ENCODE data around the gene DCDC2C. TPM values are rescaled to one million over a fixed set of nuclear protein-coding genes. Genes with fewer than 3 reads are reported as not detected.

The DCDC2C gene
- total and polyA plus RNA-seq, 2 donors from 2014 or later: not detected

GRCh38 chr2:3752376-3752775 lies 49.0 kb downstream of the DCDC2C start:
- Histone ChIP-seq H3K36me3 (ENCODE audit: control insufficient read depth in 2 of 3, insufficient read depth in 3 of 3, low read length in 3 of 3) (no peaks in the 10 kb centered on the region), H3K27ac (ENCODE audit: low read depth in 2 of 2, low read length in 2 of 2) (no peak overlapping the region), H3K27me3 (ENCODE audit: control insufficient read depth, insufficient read depth, low read length) (no peaks in the 10 kb centered on the region), H3K4me1 (ENCODE audit: control insufficient read depth in 2 of 3, insufficient read depth in 2 of 3, low read depth in 1 of 3, low read length in 3 of 3) (peaks cover 0 to 2% (median 0%) of the 10 kb centered on the region in 3 donors), H3K9ac (ENCODE audit: low read length in 3 of 3) (no peak overlapping the region), H3K9me3 (ENCODE audit: control insufficient read depth in 2 of 3, insufficient read depth in 1 of 3, low read length in 3 of 3) (no peaks in the 10 kb centered on the region), H3K4me3 (ENCODE audit: low read length in 3 of 3) (no peak overlapping the region)
- TF ChIP-seq CTCF (IDR thresholded peaks at IDR 0.05; ENCODE audit: borderline replicate concordance, extremely low read depth, insufficient read depth): no peak
- no peak for DNase-seq
- intact Hi-C loops (cut with DNase I): no loop called here
- no peak for FAIRE-seq

GRCh38 chr2:3753561-3753960 lies 50.2 kb downstream of the DCDC2C start:
- no peak overlapping the region for H3K4me3 ChIP-seq (ENCODE audit: low read length in 3 of 3)
- H3K4me1 ChIP-seq (ENCODE audit: control insufficient read depth in 2 of 3, insufficient read depth in 2 of 3, low read depth in 1 of 3, low read length in 3 of 3): peaks cover 0 to 2% (median 0%) of the 10 kb centered on the region in 3 donors
- intact Hi-C loops (cut with DNase I): no loop called here
- no peaks in the 10 kb centered on the region for H3K9me3 ChIP-seq (ENCODE audit: control insufficient read depth in 2 of 3, insufficient read depth in 1 of 3, low read length in 3 of 3)
- no peak overlapping the region for H3K27ac ChIP-seq (ENCODE audit: low read depth in 2 of 2, low read length in 2 of 2)
- H3K27me3 ChIP-seq (ENCODE audit: control insufficient read depth, insufficient read depth, low read length): no peaks in the 10 kb centered on the region
- no peak overlapping the region for H3K9ac ChIP-seq (ENCODE audit: low read length in 3 of 3)
- no peaks in the 10 kb centered on the region for H3K36me3 ChIP-seq (ENCODE audit: control insufficient read depth in 2 of 3, insufficient read depth in 3 of 3, low read length in 3 of 3)
- no peak for TF ChIP-seq CTCF (IDR thresholded peaks at IDR 0.05; ENCODE audit: borderline replicate concordance, extremely low read depth, insufficient read depth)
- DNase-seq: no peak
- FAIRE-seq: no peak

DNA sequence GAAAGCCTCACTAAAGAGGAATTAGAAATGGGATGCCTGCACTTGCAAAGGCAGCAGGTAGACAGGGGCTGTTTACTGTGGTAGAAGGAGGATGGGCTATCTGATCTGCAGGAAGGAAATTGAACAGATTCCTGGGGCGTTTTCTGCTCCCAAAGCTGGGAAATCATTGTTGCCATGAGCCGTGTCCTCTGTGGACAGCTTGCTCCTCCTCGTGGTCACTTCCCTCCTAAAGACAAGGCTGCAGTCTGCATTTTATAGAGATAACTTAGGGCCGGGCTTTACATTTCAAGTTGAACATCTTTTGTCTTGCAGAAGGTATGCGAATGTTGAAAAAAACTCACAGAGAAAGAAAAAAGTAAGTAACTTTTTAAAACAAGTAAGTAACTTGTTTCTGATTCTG lies 50.9 kb downstream of the DCDC2C start:
- no peak for TF ChIP-seq CTCF (IDR thresholded peaks at IDR 0.05; ENCODE audit: borderline replicate concordance, extremely low read depth, insufficient read depth)
- DNase-seq: peak in 3 of 5 donors; percentile 8 to 38 (median 26)
- Histone ChIP-seq H3K27ac (ENCODE audit: low read depth in 2 of 2, low read length in 2 of 2) (no peak overlapping the region), H3K9me3 (ENCODE audit: control insufficient read depth in 2 of 3, insufficient read depth in 1 of 3, low read length in 3 of 3) (no peaks in the 10 kb centered on the region), H3K9ac (ENCODE audit: low read length in 3 of 3) (no peak overlapping the region), H3K36me3 (ENCODE audit: control insufficient read depth in 2 of 3, insufficient read depth in 3 of 3, low read length in 3 of 3) (no peaks in the 10 kb centered on the region), H3K27me3 (ENCODE audit: control insufficient read depth, insufficient read depth, low read length) (no peaks in the 10 kb centered on the region), H3K4me3 (ENCODE audit: low read length in 3 of 3) (no peak overlapping the region), H3K4me1 (ENCODE audit: control insufficient read depth in 2 of 3, insufficient read depth in 2 of 3, low read depth in 1 of 3, low read length in 3 of 3) (peaks cover 0 to 2% (median 0%) of the 10 kb centered on the region in 3 donors)
- intact Hi-C loops (cut with DNase I): no loop called here
- no peak for FAIRE-seq

DNA sequence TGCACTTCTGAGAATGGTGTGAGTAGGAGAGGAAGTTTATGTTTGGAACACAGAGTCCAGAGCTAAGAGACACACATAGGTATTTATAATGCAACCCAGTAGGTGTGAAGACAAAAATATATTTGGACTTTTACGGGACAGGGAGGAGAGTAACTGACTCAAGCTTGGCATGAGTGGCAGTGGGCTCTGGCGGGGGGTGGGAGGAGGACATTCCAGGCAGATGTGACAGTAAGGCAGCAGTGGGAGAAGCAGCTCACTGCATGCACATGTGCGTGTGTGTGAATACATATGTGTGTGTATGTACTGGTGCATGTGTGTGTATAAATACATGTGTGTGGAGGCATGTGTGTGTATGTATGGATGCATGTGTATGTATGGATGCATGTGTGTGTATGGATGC lies 51.4 kb downstream of the DCDC2C start:
- Histone ChIP-seq H3K36me3 (ENCODE audit: control insufficient read depth in 2 of 3, insufficient read depth in 3 of 3, low read length in 3 of 3) (no peaks in the 10 kb centered on the region), H3K27me3 (ENCODE audit: control insufficient read depth, insufficient read depth, low read length) (no peaks in the 10 kb centered on the region), H3K9me3 (ENCODE audit: control insufficient read depth in 2 of 3, insufficient read depth in 1 of 3, low read length in 3 of 3) (no peaks in the 10 kb centered on the region), H3K4me3 (ENCODE audit: low read length in 3 of 3) (no peak overlapping the region), H3K4me1 (ENCODE audit: control insufficient read depth in 2 of 3, insufficient read depth in 2 of 3, low read depth in 1 of 3, low read length in 3 of 3) (peaks cover 0 to 2% (median 0%) of the 10 kb centered on the region in 3 donors), H3K27ac (ENCODE audit: low read depth in 2 of 2, low read length in 2 of 2) (no peak overlapping the region), H3K9ac (ENCODE audit: low read length in 3 of 3) (no peak overlapping the region)
- FAIRE-seq (no peak), DNase-seq (peak in 1 of 5 donors; percentile 11)
- intact Hi-C loops (cut with DNase I): no loop called here
- TF ChIP-seq CTCF (IDR thresholded peaks at IDR 0.05; ENCODE audit: borderline replicate concordance, extremely low read depth, insufficient read depth): no peak

Data from kidney (tissue), 14 donors.